Measurements from ENCODE around the gene ARV1. TPM values are rescaled to one million over a fixed set of nuclear protein-coding genes. Genes with fewer than 3 reads are reported as not detected.

ARV1 gene
- polyA plus RNA-seq, 2 of the 4 experiments (the other 2 are of a cell fraction): 31.2 to 50.0 TPM

DNA sequence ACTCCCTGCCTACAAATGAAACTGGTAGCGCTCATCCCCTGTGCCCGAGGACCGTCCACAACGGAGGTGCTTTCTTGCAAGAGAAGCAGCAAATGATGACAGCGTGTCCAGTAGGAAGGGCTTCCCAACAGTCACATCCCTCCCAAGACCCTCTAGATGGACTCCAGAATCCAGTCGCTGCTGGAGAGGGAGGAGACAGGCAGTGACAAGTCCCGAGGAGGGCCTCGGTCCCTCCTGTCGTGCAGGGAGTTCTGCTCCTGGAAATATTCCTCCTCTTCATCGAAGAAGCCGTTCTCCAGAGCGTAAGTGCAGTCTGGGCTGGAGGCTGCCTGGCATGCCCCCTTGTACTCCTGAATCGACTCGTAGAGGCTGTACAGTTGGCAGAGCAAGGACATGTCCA lies 40.8 kb downstream of the ARV1 start:
- no peak for FAIRE-seq
- Histone ChIP-seq H3K27ac (no peak overlapping the region), H3K4me2 (no peak overlapping the region), H3K9me3 (no peaks in the 10 kb centered on the region), H3K4me3 (no peak overlapping the region), H3K4me1 (no peaks in the 10 kb centered on the region)
- no peak for ATAC-seq
- 95% methylated on average over 14 of the region's 14 CpGs for WGBS (ENCODE audit: missing lambda C conversion rate)
- DNase-seq (ENCODE audit: low read depth in 1 of 2, low spot score in 1 of 2): no peak
- TF ChIP-seq ESRRA (IDR thresholded peaks at IDR 0.05; ENCODE audit: borderline replicate concordance, low read length) (no peak), POLR2AphosphoS2 (conservative IDR thresholded peaks at IDR 0.05; ENCODE audit: low read length) (no peak), FOSL2 (IDR thresholded peaks at IDR 0.05) (no peak), FOSL2 (CRISPR knock-in tag; IDR thresholded peaks at IDR 0.05) (no peak)
- ChIA-PET CTCF (no interaction called here), POLR2A (no interaction called here)

DNA sequence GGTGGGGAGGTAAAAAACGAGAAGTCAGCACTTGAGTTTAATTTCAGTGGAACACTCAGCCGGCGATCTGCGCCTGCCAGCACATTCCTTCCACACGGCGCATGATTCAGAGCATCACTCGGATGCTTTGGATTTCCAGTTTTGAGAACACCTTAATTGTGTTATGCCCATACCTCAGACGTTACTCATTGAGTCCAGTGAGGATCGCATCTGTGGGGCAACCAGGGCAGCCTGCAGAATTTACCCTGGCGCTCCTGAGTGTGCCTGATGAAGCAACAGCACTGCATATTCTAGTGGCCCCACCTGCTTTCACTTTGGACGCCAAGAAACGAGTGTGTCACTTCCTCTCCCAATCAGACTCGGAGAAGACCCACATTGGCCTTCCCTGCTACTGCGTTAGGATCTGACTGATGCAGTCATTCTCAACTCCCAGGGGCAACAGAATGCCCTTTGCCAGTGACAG lies 41.3 kb downstream of the ARV1 start:
- DNase-seq (ENCODE audit: low read depth in 1 of 2, low spot score in 1 of 2) (no peak), FAIRE-seq (no peak), ATAC-seq (no peak)
- H3K4me1 ChIP-seq: no peaks in the 10 kb centered on the region
- TF ChIP-seq, protein P1, sequence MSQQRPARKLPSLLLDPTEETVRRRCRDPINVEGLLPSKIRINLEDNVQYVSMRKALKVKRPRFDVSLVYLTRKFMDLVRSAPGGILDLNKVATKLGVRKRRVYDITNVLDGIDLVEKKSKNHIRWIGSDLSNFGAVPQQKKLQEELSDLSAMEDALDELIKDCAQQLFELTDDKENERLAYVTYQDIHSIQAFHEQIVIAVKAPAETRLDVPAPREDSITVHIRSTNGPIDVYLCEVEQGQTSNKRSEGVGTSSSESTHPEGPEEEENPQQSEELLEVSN (IDR thresholded peaks at IDR 0.05; ENCODE audit: borderline replicate concordance, low read depth): no peak
- TF ChIP-seq, protein P2, sequence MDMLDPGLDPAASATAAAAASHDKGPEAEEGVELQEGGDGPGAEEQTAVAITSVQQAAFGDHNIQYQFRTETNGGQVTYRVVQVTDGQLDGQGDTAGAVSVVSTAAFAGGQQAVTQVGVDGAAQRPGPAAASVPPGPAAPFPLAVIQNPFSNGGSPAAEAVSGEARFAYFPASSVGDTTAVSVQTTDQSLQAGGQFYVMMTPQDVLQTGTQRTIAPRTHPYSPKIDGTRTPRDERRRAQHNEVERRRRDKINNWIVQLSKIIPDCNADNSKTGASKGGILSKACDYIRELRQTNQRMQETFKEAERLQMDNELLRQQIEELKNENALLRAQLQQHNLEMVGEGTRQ (IDR thresholded peaks at IDR 0.05): no peak
- no peak for TF ChIP-seq FOSL2 (IDR thresholded peaks at IDR 0.05)
- no peak for TF ChIP-seq FOSL2 (CRISPR knock-in tag; IDR thresholded peaks at IDR 0.05)
- TF ChIP-seq, protein P3, sequence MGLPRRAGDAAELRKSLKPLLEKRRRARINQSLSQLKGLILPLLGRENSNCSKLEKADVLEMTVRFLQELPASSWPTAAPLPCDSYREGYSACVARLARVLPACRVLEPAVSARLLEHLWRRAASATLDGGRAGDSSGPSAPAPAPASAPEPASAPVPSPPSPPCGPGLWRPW (IDR thresholded peaks at IDR 0.05): no peak
- TF ChIP-seq, protein P4, sequence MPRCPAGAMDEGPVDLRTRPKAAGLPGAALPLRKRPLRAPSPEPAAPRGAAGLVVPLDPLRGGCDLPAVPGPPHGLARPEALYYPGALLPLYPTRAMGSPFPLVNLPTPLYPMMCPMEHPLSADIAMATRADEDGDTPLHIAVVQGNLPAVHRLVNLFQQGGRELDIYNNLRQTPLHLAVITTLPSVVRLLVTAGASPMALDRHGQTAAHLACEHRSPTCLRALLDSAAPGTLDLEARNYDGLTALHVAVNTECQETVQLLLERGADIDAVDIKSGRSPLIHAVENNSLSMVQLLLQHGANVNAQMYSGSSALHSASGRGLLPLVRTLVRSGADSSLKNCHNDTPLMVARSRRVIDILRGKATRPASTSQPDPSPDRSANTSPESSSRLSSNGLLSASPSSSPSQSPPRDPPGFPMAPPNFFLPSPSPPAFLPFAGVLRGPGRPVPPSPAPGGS (IDR thresholded peaks at IDR 0.05): no peak
- no peak for TF ChIP-seq TP53 (CRISPR knock-in tag; IDR thresholded peaks at IDR 0.05)
- no peak for TF ChIP-seq FOSB (CRISPR knock-in tag; IDR thresholded peaks at IDR 0.05)
- TF ChIP-seq ZFP36 (IDR thresholded peaks at IDR 0.05; ENCODE audit: borderline replicate concordance, partially characterized antibody): no peak
- TF ChIP-seq JUNB (IDR thresholded peaks at IDR 0.05): no peak
- TF ChIP-seq, protein P5, sequence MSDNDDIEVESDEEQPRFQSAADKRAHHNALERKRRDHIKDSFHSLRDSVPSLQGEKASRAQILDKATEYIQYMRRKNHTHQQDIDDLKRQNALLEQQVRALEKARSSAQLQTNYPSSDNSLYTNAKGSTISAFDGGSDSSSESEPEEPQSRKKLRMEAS (IDR thresholded peaks at IDR 0.05): no peak
- TF ChIP-seq RNF2 (IDR thresholded peaks at IDR 0.05; ENCODE audit: borderline replicate concordance, low read depth): no peak
- TF ChIP-seq KDM5A (IDR thresholded peaks at IDR 0.05): no peak
- no peak for TF ChIP-seq HOXA7 (CRISPR knock-in tag; IDR thresholded peaks at IDR 0.05)
- no peak for TF ChIP-seq RAD21 (conservative IDR thresholded peaks at IDR 0.05 in 1 of 2, IDR thresholded peaks at IDR 0.05 in 1 of 2)
- no peak for TF ChIP-seq KDM1A (IDR thresholded peaks at IDR 0.05; ENCODE audit: low read depth)
- no peaks in the 10 kb centered on the region for H3K9me3 ChIP-seq
- CTCF ChIA-PET: no interaction called here
- H3K4me2 ChIP-seq: no peak overlapping the region
- H3K27ac ChIP-seq: no peak overlapping the region
- no peak overlapping the region for H3K4me3 ChIP-seq
- POLR2A ChIA-PET: no interaction called here
- 82% methylated on average over 14 of the region's 14 CpGs for WGBS (ENCODE audit: missing lambda C conversion rate)

DNA sequence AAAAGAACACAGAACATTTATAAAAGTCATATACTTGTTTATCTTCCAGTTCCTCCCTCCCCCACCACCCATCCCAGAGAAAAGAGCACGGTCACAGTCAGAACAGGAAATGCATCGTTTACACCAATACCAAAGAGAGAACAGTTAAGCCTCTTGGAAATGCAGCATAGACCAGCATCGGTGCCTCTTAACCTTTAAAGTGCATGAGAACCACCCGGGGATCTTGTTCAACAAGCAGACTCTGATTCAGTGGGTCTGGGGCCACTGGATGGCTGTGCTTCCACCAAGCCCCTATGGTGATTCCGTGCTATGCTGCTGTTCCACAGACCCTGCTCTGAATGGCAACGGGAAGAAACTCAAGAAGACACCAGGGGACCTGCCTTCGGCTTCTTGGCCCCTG lies 41.9 kb downstream of the ARV1 start:
- ChIA-PET POLR2A (no interaction called here), CTCF (no interaction called here)
- no peak for ATAC-seq
- H3K4me2 ChIP-seq: no peak overlapping the region
- no peaks in the 10 kb centered on the region for H3K4me1 ChIP-seq
- no peaks in the 10 kb centered on the region for H3K9me3 ChIP-seq
- DNase-seq (ENCODE audit: low read depth in 1 of 2, low spot score in 1 of 2): no peak
- no peak overlapping the region for H3K4me3 ChIP-seq
- 81% methylated on average over 7 of the region's 7 CpGs for WGBS (ENCODE audit: missing lambda C conversion rate)
- no peak overlapping the region for H3K27ac ChIP-seq
- FAIRE-seq: no peak
- TF ChIP-seq, protein P6, sequence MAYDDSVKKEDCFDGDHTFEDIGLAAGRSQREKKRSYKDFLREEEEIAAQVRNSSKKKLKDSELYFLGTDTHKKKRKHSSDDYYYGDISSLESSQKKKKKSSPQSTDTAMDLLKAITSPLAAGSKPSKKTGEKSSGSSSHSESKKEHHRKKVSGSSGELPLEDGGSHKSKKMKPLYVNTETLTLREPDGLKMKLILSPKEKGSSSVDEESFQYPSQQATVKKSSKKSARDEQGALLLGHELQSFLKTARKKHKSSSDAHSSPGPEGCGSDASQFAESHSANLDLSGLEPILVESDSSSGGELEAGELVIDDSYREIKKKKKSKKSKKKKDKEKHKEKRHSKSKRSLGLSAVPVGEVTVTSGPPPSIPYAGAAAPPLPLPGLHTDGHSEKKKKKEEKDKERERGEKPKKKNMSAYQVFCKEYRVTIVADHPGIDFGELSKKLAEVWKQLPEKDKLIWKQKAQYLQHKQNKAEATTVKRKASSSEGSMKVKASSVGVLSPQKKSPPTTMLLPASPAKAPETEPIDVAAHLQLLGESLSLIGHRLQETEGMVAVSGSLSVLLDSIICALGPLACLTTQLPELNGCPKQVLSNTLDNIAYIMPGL (CRISPR knock-in tag; IDR thresholded peaks at IDR 0.05; ENCODE audit: borderline replicate concordance): no peak
- TF ChIP-seq BHLHE40 (IDR thresholded peaks at IDR 0.05; ENCODE audit: low read depth, low read length) (no peak), HOXA7 (CRISPR knock-in tag; IDR thresholded peaks at IDR 0.05) (no peak), EHMT2 (IDR thresholded peaks at IDR 0.05; ENCODE audit: low read depth) (no peak), POLR2AphosphoS2 (conservative IDR thresholded peaks at IDR 0.05; ENCODE audit: low read length) (no peak), ZSCAN20 (CRISPR knock-in tag; IDR thresholded peaks at IDR 0.05) (no peak), RNF2 (IDR thresholded peaks at IDR 0.05; ENCODE audit: borderline replicate concordance, low read depth) (no peak), KDM5A (IDR thresholded peaks at IDR 0.05) (no peak), SMC3 (IDR thresholded peaks at IDR 0.05) (no peak), TFCP2L1 (CRISPR knock-in tag; IDR thresholded peaks at IDR 0.05) (no peak), SREBF2 (IDR thresholded peaks at IDR 0.05) (no peak), CEBPB (IDR thresholded peaks at IDR 0.05) (no peak)
- TF ChIP-seq, protein P7, sequence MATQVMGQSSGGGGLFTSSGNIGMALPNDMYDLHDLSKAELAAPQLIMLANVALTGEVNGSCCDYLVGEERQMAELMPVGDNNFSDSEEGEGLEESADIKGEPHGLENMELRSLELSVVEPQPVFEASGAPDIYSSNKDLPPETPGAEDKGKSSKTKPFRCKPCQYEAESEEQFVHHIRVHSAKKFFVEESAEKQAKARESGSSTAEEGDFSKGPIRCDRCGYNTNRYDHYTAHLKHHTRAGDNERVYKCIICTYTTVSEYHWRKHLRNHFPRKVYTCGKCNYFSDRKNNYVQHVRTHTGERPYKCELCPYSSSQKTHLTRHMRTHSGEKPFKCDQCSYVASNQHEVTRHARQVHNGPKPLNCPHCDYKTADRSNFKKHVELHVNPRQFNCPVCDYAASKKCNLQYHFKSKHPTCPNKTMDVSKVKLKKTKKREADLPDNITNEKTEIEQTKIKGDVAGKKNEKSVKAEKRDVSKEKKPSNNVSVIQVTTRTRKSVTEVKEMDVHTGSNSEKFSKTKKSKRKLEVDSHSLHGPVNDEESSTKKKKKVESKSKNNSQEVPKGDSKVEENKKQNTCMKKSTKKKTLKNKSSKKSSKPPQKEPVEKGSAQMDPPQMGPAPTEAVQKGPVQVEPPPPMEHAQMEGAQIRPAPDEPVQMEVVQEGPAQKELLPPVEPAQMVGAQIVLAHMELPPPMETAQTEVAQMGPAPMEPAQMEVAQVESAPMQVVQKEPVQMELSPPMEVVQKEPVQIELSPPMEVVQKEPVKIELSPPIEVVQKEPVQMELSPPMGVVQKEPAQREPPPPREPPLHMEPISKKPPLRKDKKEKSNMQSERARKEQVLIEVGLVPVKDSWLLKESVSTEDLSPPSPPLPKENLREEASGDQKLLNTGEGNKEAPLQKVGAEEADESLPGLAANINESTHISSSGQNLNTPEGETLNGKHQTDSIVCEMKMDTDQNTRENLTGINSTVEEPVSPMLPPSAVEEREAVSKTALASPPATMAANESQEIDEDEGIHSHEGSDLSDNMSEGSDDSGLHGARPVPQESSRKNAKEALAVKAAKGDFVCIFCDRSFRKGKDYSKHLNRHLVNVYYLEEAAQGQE (IDR thresholded peaks at IDR 0.05): no peak

All from A549 (cell line).